RCC 7860 (cell line): ENCODE data around the gene SGSM2.

Experiments used
- DNase-seq: peaks from one replicate; pipeline ENCODE4 v3.0.0-alpha.2; 2015; ENCODE audit warnings: low spot score
- FAIRE-seq: peaks from 2 replicates; lab custom pipeline; 2012; peaks lifted over from hg19 to GRCh38; lab: Jason Lieb, UNC

Gene SGSM2

DNA sequence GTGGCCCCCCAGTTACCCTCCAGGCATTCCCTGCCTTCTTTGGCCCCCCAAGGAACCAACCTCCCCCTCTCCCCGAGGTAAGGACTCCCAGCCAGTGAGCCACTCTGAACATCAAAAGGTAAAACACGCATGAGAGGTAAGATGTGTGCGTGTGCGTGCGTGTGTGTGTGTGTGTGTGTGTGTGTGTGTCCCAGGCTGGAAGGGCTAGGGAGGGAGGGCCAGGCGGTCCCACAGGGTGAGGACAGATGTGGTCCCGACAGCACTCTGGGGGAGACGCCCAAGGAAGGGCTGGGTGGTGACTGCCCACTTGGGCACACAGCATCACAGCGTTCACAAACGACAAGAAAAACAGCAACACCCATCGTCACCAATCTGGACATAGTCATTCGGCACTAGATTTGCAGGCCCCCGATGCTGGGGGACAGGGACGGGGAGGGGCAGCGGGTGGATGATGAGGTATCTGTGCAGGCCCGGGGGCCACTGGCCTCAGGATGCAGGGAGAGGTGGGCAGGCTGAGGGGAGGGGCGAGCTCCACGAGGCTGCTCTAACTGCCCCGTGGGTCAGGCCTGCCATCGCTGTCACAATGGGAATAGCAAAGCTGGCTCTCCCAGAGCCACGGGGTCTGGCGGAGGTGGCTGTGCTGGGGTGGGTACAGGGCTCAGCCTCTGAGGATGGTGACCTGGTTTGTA is 47.3 kb downstream of the SGSM2 start:
- no peak for FAIRE-seq

DNA sequence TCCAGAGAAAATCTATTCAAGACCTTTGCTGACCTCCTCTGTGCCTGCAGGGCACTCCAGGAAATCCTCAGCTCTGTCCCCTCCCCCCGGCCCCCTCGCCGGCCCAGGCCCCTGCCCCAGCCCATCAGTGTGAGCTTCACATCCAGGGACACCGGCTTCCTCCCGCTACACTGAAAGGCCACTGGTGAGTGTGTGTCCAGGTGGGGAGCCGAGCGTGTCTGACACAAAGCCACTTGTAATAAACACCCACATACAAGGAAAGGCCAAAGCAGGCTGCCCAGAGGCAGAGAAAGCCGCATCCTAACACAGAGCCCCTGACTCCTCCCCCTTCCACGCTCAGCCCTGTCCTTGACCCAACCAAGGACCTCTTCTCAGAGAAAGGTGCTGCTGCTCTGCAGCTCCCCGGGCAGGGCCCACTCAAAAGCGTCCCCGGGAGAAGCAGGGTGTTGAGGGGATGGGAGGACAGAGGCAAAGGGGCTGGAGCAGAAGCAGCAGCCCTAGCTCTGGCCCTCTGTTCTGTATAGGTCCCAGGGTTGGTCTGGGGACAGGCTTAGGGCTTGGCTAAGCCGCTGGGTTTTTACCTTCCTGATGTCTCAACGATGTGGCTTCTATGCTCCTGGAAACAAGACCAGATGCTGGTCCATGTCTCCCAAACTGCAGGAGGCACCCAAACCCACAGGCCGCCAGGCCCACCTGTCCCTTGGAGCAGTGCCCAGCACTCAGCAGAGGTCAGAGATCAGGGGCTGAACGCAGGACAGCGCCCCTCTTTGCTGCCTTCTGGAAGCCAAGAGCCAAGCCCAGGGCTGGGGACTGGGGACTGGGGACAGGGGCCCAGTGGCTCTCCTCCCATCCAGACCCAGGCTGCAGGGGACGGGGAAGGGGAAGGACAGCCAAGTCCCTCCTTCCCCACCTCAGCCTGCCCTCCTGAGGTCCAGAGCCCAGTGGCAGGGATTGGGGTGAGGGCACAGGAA is 48.2 kb downstream of the SGSM2 start:
- DNase-seq (no peak), FAIRE-seq (no peak)

More for the DNA sequence above, 47.3 kb downstream of the SGSM2 start:
- no peak for DNase-seq

DNA sequence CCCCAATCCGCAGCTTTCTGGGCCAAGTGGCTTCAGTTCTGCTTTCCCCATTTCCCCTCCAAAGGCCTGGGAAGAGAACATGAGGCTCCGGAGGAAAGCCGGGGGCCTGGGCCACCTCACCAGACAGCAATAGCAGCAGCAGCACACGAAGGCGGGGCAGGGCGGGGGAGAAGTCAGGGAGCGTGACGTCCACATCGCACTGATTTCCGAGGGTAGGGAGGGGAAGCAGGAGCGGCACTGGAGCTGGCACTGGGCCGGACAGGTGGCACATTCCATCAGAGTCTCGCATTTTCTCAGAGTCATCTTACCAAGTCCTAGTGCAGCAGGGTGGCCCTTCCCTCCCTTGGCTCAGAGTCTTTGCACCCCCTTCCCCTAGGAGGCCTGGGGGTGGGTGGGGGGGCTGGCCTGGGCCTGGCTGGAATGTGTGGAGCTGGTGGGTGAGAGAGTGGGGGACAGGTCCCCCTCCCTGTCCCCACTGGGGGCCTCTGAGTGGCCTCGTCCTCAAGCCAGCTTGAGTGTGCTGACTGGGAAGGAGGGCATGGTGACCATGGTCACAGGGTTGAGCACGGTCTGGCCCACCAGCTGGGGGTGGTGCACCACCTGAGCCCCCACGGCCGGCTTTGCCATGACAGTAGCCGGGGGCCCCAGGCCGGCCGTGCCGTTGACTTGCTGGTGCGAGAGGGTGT is 49.2 kb downstream of the SGSM2 start:
- FAIRE-seq (no peak), DNase-seq (no peak)

DNA sequence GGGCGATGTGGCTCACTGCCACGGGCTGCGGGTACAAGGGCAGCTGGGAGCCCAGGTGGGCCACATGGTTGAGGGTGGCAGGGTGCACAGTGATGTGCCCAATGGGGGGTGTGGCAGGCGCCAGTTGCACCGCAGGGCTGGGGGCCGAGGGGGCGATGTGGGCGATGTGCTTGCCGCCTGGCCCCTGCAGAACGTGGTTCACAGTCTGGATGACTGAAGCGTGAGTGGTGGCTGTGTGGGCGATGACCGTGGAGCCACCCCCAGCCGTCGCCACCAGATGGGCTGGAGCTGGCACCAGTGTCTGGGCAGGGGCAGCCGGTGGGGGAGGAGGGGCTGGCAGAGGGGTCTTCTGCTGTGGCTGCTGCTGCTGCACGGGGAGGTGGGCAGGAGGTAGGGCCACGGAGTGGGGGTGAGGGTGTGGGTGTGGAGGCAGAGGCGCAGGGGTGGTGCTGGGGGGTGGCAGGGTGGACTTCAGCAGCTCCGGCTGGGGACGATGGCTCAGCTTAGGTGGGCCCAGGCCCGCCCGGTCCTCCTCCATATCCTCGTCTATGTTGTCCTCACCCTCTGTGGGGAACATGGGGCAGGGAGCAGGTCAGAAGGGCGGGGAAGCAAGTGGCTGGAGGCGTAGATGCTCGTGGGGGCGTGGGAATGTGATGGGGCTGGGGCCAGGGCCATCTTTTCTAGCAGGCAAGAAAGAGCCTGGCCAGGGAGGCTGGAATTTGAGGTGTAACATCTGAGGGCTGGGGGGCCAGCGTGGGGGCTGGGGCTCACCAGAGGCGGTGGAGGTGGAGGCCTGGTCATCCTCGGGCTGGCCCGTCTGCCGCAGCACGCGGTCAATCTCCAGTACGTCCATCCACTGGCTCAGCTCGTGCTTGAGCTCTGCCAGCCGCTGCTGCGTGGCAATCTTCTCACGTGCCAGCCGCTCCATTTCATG is 50.1 kb downstream of the SGSM2 start:
- no peak for DNase-seq

DNA sequence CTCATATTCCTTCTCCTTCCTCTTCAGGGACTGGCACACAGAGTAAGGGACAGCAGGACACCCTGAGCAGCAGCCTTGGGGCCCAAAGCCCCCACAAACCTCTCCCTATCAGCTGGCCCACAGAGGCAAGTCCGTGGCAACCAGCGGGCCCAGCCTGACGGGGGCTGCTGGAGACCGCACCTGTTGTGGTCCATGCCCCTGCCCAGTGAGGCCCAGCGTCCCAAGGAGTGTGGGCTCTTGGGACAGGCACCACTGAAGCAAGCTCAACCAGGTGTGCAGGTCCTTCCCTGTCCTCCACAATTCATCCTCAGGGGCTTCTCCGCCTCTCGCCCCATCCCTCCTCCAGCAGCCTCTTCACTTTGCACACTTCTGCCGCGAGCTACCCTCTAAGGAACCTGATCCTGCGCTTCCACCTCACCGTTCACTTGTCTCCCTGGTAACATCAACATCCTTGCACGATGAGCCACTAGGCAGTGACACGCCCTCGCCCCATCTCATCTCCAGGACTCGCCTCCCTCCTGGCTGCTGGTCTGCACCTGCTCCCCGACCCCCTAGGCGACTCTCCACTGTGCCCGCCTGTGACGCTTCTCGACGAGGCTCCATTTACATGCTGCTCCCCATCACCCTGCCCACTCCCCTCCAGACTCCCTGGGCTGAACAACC is 50.9 kb downstream of the SGSM2 start:
- FAIRE-seq (no peak), DNase-seq (no peak)

More for the DNA sequence above, 50.1 kb downstream of the SGSM2 start:
- FAIRE-seq = no peak

DNA sequence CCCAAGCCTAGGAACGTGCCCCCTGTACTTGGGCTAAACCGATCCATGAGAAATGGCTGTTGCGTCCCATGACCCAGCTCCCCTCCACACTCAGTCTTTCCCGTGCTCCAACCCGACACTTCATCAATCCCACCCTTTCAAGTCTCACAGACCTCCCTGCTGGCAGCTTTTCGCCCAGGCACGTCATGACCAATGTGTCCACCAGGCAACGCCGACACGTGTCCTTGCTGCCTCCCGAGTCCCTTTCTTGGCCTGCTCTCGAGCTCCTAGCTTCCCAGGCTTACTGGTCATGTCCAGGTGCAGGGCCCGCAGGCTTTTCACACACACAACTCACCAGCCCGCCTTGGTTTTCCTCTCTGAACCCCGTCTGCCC is 51.4 kb downstream of the SGSM2 start:
- FAIRE-seq (no peak), DNase-seq (no peak)

DNA sequence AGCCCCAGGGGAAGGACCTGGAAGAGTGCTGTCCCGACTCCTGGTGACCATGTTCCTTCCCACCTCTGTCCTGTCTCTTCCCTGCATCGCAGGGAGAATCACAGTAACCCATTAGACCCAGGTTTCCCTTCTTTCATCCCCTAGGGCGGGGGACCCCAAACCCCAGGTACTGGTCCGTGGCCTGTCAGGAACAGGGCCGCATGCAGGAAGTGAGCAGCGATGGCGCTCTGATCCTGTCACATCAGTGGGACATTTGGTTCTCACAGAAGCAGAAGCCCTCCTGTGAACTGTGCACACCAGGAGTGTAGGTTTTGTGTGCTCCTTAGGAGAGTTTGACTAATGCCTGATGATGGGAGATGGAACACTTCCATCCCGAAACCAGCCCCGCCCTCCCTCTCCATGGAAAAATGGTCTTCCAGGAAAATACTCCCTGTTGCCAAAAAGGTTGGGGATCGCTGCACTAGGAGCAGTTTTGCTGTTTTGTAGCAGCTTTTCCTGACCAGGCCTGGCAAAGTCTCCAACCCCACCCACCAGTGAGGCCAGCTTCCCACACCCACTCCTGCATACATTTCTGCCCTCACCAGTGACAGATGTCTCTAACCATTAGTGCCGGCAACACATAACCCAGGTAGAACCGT is 53.0 kb downstream of the SGSM2 start:
- FAIRE-seq = no peak

DNA sequence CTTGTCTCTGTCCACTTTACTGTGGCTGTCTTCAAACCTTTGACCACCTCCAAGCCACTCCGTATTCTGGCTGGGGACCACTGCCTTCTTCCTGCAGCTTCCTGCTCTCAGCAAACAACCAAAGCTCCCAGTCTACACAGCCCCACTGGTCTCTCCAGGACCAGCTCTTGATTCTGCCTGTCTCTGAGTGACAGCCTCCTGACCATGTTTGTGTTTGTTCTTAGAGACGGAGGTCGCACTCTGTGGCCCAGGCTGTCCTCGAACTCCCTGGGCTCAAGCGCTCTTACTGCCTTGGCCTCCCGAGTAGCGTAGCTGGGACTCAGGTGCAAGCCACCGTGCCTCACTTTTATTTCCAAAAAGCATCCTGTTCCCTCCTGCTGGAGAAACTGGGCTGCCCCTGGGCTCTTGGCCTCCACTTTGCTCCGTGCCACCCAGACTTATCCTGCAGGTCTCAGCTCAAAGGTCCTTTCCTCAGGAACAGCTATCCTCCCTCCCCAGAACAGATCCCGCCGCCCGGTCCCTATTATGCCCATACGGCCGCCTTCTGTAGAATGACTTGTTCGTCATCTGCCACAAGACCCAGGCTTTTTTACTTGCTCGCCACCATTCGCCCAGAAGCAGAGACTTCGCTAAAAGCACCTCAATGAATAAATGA is 54.4 kb downstream of the SGSM2 start:
- DNase-seq (no peak), FAIRE-seq (no peak)

More for the DNA sequence above, 53.0 kb downstream of the SGSM2 start:
- DNase-seq = no peak

DNA sequence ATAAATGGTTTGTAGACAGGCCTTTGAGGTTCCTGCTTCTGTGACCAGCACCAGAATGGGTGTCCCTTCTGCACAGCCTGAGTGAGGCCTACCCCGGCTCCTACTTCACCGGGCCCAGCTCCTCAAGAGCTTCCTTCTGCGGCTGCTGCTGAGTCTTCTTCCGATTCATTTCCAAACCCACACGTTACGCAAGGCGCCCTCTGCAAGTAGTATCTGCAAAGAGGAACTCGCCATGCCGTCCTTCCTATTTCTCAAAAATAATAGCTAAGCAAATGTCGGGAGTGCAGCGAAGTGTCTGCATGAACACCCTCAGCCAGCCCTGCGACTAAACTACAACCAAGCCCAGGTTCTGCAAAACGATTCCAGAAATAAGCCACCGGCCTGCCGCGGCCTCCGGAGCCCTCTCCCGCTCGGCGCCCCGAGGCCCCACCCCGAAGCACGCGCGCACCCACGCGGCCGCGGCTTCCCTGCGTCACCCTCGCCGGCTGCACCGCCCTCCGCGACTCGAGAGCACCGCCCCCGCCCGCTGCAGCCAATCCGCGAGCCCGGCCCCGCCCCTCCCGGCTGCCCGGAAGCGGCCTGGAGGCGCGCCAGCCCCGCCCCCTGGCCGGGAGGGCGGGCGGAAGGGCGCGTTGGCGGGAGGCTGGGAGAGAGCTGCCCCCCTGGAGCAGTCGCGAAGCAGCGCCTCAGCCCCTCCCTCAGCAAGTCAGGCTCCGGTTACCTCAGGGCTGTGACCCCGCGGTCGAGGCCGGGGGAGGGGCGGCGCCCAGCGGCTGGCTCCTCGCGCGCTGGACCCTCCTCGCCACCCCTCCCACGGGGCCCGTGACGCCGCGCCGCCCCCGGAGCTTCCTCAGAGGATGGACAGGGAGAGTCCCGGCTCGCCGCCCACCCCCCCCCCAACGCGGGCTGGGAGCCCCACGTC is 55.2 kb downstream of the SGSM2 start:
- FAIRE-seq = no peak
- DNase-seq = peak; percentile 93

DNA sequence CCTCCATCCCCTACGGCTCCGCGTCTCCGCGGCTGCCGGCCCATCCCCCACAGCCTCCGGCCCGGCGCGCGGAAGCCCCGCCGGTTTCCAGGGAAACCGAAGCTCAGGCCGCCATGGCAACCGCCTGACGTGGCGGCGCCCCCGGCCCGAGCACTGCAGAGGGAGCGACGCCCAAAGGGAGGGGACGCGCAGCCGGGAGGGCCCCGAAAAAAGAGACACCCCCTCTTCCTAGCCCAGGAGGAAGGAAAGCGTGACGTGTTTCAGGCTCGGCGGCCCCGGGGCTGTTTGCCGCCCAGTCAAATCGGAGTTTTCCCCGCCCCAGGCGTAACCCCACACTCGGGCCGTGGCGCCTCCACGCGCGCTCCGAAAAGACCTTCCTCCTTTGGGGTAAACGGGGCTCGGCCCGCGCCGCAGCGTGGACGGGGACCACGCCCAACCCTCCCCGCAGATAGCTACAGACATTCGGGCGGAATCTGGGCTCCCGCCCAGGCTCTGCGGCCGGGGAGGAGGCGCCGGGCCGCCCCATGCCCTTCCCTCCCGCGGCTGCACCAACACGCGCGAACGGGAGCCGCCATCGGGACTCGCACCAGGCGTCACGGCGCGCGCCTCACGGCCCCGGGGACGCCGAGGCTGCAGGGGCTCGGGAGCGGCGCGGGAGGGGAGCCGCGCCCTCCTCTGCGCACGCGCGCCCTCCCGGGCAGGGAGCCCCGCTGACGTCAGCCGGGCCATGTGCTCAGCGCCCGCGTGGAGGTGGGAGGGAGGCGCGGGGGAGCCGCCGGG is 56.1 kb downstream of the SGSM2 start:
- DNase-seq (peak; percentile 69), FAIRE-seq (no peak)

DNA sequence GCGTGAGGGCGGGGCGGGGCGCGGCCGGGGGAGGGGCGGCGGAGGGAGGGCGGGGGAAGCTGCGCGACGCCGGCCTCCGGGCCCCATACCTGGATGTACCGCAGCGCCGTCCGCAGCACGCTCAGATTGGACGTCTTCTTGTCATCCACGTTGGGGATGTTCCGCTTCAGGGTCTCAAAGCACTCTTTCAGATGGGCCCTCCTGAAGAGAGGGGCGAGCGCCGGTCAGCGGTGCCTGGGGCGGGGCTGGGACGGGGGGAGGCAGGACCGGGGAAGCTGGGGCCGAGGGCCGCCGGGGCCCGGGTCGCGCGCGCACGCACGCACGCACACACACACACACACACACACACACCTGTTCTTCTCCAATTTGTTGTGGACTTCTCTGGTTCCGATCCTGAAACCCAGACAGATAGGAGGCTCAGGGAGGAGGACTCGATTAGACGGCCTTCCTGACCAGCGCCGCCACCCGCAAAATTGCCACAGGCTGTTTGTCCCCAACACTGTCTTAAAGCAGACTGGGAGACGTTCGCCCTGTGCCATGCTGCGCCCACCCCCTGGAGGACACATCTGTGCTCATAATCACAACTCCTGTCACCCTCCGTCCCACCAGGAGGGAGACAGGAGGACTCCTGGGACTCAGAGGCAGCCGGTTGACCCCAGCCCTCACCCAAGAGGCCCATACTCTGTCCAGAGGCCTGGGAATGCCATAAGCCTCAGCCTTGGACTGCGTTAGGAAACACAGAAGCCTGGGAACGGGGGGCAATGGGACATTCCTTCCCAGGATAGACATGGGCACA is 56.9 kb downstream of the SGSM2 start:
- FAIRE-seq (no peak), DNase-seq (no peak)

DNA sequence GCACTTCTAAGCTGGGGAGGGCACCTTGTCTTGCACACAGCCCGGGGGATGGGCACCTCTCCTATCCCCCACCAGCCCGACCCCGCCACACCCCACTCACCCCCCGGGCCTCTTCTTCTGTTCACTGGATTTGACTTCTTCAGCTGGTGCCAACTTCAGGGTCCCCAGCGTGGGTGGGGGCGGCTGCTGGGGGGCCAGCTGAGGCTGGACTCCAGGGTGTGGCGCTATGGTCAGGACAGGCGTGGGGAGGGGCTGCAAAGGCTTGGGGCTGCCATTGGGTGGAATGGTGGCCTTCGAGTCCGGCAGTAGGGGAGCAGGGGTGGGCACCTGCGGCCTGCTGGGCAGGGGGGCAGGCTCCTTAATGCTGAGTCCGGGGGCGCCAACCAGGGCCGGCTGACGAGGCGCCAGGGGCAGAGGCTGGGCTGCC is 57.5 kb downstream of the SGSM2 start:
- DNase-seq (no peak), FAIRE-seq (no peak)

DNA sequence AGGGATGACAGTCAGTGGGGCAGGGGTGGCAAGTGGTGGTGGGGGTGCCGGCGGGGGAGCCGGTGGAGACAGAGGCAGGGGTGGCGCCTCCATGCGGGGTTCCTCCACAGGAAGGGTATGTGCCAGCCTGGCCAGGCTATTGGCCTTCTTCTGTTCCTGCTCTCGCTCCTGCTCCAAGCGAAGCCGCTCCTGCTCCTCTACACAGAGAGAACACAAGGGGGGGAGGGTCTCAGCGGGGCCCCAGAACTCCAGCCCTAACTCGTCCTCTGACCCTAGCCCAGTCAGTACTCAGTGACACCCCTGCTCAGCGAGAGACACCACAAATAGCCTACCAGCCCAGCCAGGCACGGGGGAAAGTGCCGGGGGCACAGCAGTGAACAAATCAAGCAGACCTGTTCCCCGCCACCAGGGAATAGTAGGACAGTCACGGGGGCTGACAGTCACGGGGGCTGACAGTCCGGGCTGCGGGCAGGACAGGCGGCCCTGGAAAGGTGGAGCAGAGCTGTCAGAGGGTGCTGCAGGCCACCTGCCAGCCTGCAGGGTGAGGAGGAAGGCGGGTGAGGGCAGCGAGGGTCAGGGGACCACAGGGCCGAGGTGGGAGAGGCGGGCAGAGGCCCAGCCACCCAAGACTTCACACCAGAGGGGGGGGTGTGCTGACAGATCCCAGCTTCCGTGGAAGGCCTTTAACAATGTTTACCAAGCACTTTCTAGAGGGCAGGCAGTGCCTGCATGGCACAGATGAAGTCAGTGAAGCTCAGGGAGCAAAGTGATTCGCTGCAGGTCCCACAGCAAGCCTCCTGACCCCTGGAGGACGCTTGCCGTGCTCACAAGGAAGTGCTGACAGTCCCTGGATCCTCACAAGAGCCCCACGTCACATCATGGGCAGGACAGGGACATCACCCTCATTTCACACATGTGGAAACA is 58.2 kb downstream of the SGSM2 start:
- peak; percentile 42 for DNase-seq
- FAIRE-seq = no peak

DNA sequence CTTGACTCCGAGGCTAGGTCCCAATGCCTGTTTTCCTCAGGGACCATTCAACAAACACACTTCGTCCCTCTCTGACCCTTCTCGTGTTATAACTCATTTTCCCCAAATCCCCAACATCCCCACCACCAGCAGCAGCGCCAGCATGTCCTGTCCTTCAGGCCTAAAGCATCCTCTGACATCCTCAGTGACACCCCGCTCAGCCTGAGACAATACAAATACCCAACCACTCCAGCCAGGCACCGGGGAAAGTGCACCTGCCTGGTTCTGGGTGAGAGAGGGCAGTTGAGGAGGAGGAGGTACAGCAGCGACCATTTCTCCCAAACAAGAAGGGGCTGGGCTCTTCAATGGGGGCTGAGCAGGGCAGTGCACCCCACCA is 58.9 kb downstream of the SGSM2 start:
- DNase-seq (no peak), FAIRE-seq (no peak)

DNA sequence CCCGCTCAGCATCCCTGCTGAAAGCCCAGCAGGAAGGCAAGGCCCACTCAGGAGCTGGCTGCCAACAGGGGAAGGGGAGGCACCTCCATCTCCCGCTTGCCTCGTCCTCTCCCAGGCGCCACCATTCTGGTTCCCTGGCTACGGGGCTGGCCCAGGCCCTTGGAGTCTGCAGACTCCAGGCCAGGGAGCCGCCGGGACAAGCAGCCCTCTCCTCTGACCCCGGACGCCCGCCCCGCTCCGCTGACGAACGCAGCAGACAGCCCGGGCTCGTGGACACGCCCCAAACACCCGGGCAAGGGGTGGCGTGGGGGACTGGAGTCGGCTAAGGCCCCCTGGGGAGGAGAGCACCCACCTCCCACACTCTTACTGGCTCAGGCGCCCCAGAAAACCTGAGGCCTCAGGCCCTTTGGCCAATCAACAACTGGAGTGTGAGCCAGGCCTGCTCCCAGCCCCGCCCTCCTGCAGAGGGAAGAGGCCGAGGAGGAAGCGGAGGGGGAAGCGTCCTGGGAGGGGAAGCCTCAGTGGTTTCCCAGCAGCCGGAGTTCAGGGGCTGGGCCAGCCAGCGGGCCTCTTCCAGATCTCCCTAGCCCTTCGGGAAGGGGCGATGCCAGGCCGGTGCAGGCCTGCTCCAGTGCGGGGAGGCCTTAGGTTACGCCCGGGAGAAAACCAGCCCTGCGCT is 59.4 kb downstream of the SGSM2 start:
- FAIRE-seq (peak; percentile 86), DNase-seq (peak; percentile 90)
